Activated B cell treated with CpG ODN at 0.5 μM for 24 hours (primary cell): ENCODE results near the gene LIN7A. TPM values are rescaled to one million over a fixed set of nuclear protein-coding genes. Genes with fewer than 3 reads are reported as not detected.

Experiments
- ATAC-seq: fragments of 200-7000 bp; cut with Tn5 transposase; one replicate; pipeline ENCODE4 v1.10.0; 2021; ENCODE audit warnings: low read depth, mild to moderate bottlenecking, moderate library complexity
- CTCF ChIA-PET: fragments of 350-600 bp; sonication (Branson Sonifier 250); formaldehyde crosslinking; loops from one replicate; lab custom pipeline; 2021; ENCODE audit warnings: antibody characterized with exemption; lab: Charles Lee
- POLR2A ChIA-PET: fragments of 350-600 bp; sonication (Branson Sonifier 250); formaldehyde crosslinking; loops from one replicate; lab custom pipeline; 2021; ENCODE audit warnings: antibody characterized with exemption; lab: Charles Lee
- DNase-seq: peaks from one replicate; pipeline ENCODE4 v3.0.0; 2022
- H3K27ac Mint-ChIP-seq: one replicate; pipeline ENCODE4 v1.8.0; 2020; ENCODE audit warnings: mixed read lengths
- H3K27me3 Mint-ChIP-seq: one replicate; pipeline ENCODE4 v1.8.0; 2021; ENCODE audit warnings: mixed read lengths
- H3K36me3 Mint-ChIP-seq: one replicate; pipeline ENCODE4 v1.8.0; 2021; ENCODE audit warnings: low read depth, mixed read lengths
- H3K4me1 Mint-ChIP-seq: one replicate; pipeline ENCODE4 v1.8.0; 2021; ENCODE audit warnings: mixed read lengths
- H3K4me3 Mint-ChIP-seq: one replicate; pipeline ENCODE4 v1.8.0; 2020; ENCODE audit warnings: mild to moderate bottlenecking, mixed read lengths
- H3K9me3 Mint-ChIP-seq: one replicate; pipeline ENCODE4 v1.8.0; 2020; ENCODE audit warnings: mixed read lengths
- CTCF ChIP-seq: fragments of 200-600 bp; IDR thresholded peaks from one replicate; pipeline ENCODE4 v1.8.0; 2022; ENCODE audit warnings: antibody characterized with exemption, mild to moderate bottlenecking
- intact Hi-C: fragments of 100-400 bp; cut with micrococcal nuclease; formaldehyde crosslinking; loops from one replicate; pipeline ENCODE4 v1.15.1; 2024
- total RNA-seq: library from RNA; stranded (reverse); gene quantifications from 2 replicates; pipeline ENCODE4 v1.2.3, GENCODE V29; 2022

Gene LIN7A
- total RNA-seq, 1 donor from 2014 or later: not detected

- Mint-ChIP-seq H3K4me1 (peaks cover 3% of the 10 kb centered on the region), H3K27me3 (peaks cover 27% of the 10 kb centered on the region), H3K4me3 (no peak overlapping the region), H3K9me3 (no peaks in the 10 kb centered on the region), H3K36me3 (no peaks in the 10 kb centered on the region), H3K27ac (no peak overlapping the region)
- no peak for DNase-seq
- ATAC-seq: no peak
- TF ChIP-seq CTCF: no peak
- ChIA-PET CTCF (no interaction called here), POLR2A (no interaction called here)
- intact Hi-C loops: no loop called here
These were observed 663 bp upstream of the LIN7A start for GRCh38 chr12:80938397-80938796.

GRCh38 chr12:80936642-80937390 is 918 bp downstream of the LIN7A start:
- peaks cover 3% of the 10 kb centered on the region for H3K4me1 Mint-ChIP-seq
- ATAC-seq (no peak), DNase-seq (no peak)
- ChIA-PET POLR2A (no interaction called here), CTCF (no interaction called here)
- no peak overlapping the region for H3K4me3 Mint-ChIP-seq
- H3K36me3 Mint-ChIP-seq: no peaks in the 10 kb centered on the region
- no peak for TF ChIP-seq CTCF
- no peak overlapping the region for H3K27ac Mint-ChIP-seq
- H3K9me3 Mint-ChIP-seq: no peaks in the 10 kb centered on the region
- intact Hi-C loops: no loop called here
- peaks cover 27% of the 10 kb centered on the region for H3K27me3 Mint-ChIP-seq

GRCh38 chr12:80936353-80936641 is 1.4 kb downstream of the LIN7A start:
- TF ChIP-seq CTCF: no peak
- POLR2A ChIA-PET: no interaction called here
- no peak overlapping the region for H3K4me3 Mint-ChIP-seq

GRCh38 chr12:80935111-80935510 is 2.6 kb downstream of the LIN7A start:
- TF ChIP-seq CTCF: no peak
- H3K27ac Mint-ChIP-seq: no peak overlapping the region
- no peak for ATAC-seq

More at GRCh38 chr12:80936353-80936641, 1.4 kb downstream of the LIN7A start:
- no peaks in the 10 kb centered on the region for H3K36me3 Mint-ChIP-seq
- H3K27ac Mint-ChIP-seq: no peak overlapping the region
- H3K4me1 Mint-ChIP-seq: peaks cover 3% of the 10 kb centered on the region
- DNase-seq (no peak), ATAC-seq (no peak)
- CTCF ChIA-PET: no interaction called here
- no peaks in the 10 kb centered on the region for H3K9me3 Mint-ChIP-seq
- peaks cover 27% of the 10 kb centered on the region for H3K27me3 Mint-ChIP-seq
- intact Hi-C loops: no loop called here

GRCh38 chr12:80925983-80926382 is 11.8 kb downstream of the LIN7A start:
- POLR2A ChIA-PET: no interaction called here
- DNase-seq (no peak), ATAC-seq (no peak)
- Mint-ChIP-seq H3K36me3 (no peaks in the 10 kb centered on the region), H3K27me3 (no peaks in the 10 kb centered on the region), H3K4me1 (no peaks in the 10 kb centered on the region), H3K9me3 (no peaks in the 10 kb centered on the region), H3K27ac (no peak overlapping the region), H3K4me3 (no peak overlapping the region)
- intact Hi-C loops: no loop called here
- TF ChIP-seq CTCF: no peak
- CTCF ChIA-PET: no interaction called here

More at GRCh38 chr12:80935111-80935510, 2.6 kb downstream of the LIN7A start:
- no peak overlapping the region for H3K4me3 Mint-ChIP-seq
- H3K36me3 Mint-ChIP-seq: no peaks in the 10 kb centered on the region
- no peaks in the 10 kb centered on the region for H3K9me3 Mint-ChIP-seq
- ChIA-PET CTCF (no interaction called here), POLR2A (no interaction called here)
- intact Hi-C loops: no loop called here
- no peak for DNase-seq
- peaks cover 27% of the 10 kb centered on the region for H3K27me3 Mint-ChIP-seq
- H3K4me1 Mint-ChIP-seq: peaks cover 3% of the 10 kb centered on the region
